Activated naive CD8-positive, alpha-beta T cell treated with anti-CD3 and anti-CD28 coated beads, Interleukin-2, amount 50 U/mL, for 24 hours (primary cell): ENCODE data around the gene HS3ST3A1.
"Not testable (repeated sequence)": the region's sequence is repeated elsewhere in the genome, so short reads cannot be mapped to it uniquely, and the experiment has no call there.

Experiments
- ATAC-seq: fragments of 150-1000 bp; cut with Tn5 transposase; one replicate; pipeline ENCODE4 v1.10.0; 2021
- DNase-seq: peaks from one replicate; pipeline ENCODE4 v3.0.0; 2021
- H3K27ac Mint-ChIP-seq: one replicate; pipeline ENCODE4 v1.8.0; 2021; ENCODE audit warnings: mild to moderate bottlenecking, mixed read lengths
- H3K27me3 Mint-ChIP-seq: one replicate; pipeline ENCODE4 v1.8.0; 2021; ENCODE audit warnings: mixed read lengths
- H3K36me3 Mint-ChIP-seq: one replicate; pipeline ENCODE4 v1.8.0; 2021; ENCODE audit warnings: low read depth, mixed read lengths
- H3K4me1 Mint-ChIP-seq: one replicate; pipeline ENCODE4 v1.8.0; 2021; ENCODE audit warnings: mixed read lengths
- H3K4me3 Mint-ChIP-seq: one replicate; pipeline ENCODE4 v1.8.0; 2021; ENCODE audit warnings: mild to moderate bottlenecking, moderate library complexity, mixed read lengths
- H3K9me3 Mint-ChIP-seq: one replicate; pipeline ENCODE4 v1.8.0; 2021; ENCODE audit warnings: mixed read lengths

The HS3ST3A1 gene

GRCh38 chr17:13572581-13572980 lies 29.1 kb downstream of the HS3ST3A1 start:
- Mint-ChIP-seq H3K36me3 (no peaks in the 10 kb centered on the region), H3K9me3 (peaks cover 5% of the 10 kb centered on the region), H3K4me1 (no peaks in the 10 kb centered on the region), H3K27ac (no peak overlapping the region), H3K4me3 (no peak overlapping the region), H3K27me3 (peaks cover 18% of the 10 kb centered on the region)
- no peak for DNase-seq
- no peak for ATAC-seq

DNA sequence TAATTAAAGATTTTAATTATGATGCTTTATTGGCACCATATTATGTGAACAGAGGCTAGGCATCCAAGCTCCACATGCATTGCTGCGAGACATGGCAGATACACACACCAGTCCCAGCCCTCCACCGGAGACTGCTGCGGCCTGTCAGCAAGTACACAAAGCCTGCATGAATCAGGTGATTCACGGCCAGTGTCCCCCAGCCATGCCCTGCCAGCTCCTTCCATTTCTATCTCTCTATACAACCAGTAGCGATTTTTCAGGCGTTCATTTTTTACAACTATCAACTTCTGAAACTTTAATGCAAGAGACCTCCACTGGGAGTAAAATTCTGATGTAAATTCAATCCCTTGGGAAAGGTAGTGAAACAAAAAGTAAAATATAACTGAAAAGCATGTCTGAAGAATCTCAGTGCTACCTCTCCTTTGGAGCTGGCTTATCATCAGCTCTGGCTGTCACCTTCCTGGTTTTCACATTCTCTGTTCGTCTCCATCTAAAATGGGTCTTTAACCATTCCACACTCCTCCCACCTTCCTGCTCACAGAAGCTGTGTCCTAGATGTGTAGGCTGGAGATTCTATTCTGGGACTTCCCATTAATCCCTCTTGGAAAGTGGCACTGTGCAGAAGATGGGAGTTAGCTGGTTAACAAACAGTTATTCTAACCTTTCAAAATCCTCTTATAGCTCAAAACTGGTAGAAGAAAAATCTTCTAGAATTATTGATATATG lies 32.2 kb downstream of the HS3ST3A1 start:
- DNase-seq (no peak), ATAC-seq (no peak)
- Mint-ChIP-seq H3K9me3 (no peaks in the 10 kb centered on the region), H3K36me3 (no peaks in the 10 kb centered on the region), H3K27me3 (peaks cover 9% of the 10 kb centered on the region), H3K27ac (no peak overlapping the region), H3K4me1 (peaks cover 2% of the 10 kb centered on the region), H3K4me3 (no peak overlapping the region)

DNA sequence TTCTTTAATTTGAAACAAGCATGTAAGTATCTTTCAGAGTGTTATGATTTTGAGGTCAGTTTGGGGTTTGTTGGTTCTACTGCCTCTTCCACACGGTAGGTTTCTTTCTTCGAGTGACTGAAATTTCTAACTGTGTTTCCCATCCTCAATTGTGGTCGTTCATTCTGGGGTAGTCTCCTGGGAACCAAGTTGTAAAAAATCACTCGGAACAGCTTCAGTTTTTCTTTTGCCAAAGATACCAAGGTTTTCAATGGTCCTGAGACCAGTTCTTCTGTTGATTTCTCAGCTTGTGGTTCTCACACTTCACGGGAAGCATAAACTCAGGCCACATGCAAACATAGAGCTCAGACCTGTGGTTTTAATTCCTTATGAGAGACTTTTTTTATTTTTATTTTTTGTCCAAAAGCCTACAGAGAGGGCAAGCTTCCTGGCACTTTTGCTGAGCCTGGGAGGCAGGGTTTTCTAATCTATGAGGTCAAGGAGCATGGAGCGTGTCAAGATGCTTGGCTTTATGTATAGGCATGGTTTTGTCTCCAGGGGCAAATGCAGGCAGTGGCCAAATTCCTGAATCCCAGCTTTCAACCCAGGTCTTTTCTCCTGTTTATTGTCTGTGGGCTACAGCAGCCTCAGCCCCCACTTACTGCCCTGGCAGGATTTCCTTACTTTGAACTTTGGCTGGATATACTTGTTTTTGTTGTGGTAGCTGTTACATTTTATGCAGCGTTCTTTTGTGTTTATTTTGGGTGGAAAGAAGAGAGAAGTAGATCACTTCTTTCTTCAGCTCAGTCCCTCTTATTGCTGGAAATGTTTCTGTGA lies 32.9 kb downstream of the HS3ST3A1 start:
- H3K4me1 Mint-ChIP-seq = peaks cover 2% of the 10 kb centered on the region
- no peaks in the 10 kb centered on the region for H3K9me3 Mint-ChIP-seq
- H3K27ac Mint-ChIP-seq = no peak overlapping the region
- DNase-seq (no peak), ATAC-seq (no peak)
- H3K27me3 Mint-ChIP-seq = peaks cover 9% of the 10 kb centered on the region
- H3K4me3 Mint-ChIP-seq = no peak overlapping the region
- H3K36me3 Mint-ChIP-seq = no peaks in the 10 kb centered on the region

GRCh38 chr17:13563866-13564265 lies 37.9 kb downstream of the HS3ST3A1 start:
- Mint-ChIP-seq H3K27me3 (peaks cover 4% of the 10 kb centered on the region), H3K4me1 (peaks cover 2% of the 10 kb centered on the region), H3K27ac (no peak overlapping the region), H3K36me3 (no peaks in the 10 kb centered on the region), H3K9me3 (no peaks in the 10 kb centered on the region), H3K4me3 (no peak overlapping the region)
- DNase-seq (no peak), ATAC-seq (no peak)

- DNase-seq (no peak), ATAC-seq (no peak)
- peaks cover 2% of the 10 kb centered on the region for H3K4me1 Mint-ChIP-seq
- H3K4me3 Mint-ChIP-seq = no peak overlapping the region
- H3K9me3 Mint-ChIP-seq = no peaks in the 10 kb centered on the region
- H3K27ac Mint-ChIP-seq = no peak overlapping the region
- H3K36me3 Mint-ChIP-seq = no peaks in the 10 kb centered on the region
- peaks cover 4% of the 10 kb centered on the region for H3K27me3 Mint-ChIP-seq
Measured at GRCh38 chr17:13562271-13562800, 39.4 kb downstream of the HS3ST3A1 start.

GRCh38 chr17:13561606-13562270 lies 40.0 kb downstream of the HS3ST3A1 start:
- ATAC-seq (no peak), DNase-seq (no peak)
- Mint-ChIP-seq H3K4me3 (no peak overlapping the region), H3K36me3 (no peaks in the 10 kb centered on the region), H3K27me3 (peaks cover 4% of the 10 kb centered on the region), H3K4me1 (peaks cover 2% of the 10 kb centered on the region), H3K27ac (no peak overlapping the region), H3K9me3 (no peaks in the 10 kb centered on the region)

- no peak overlapping the region for H3K4me3 Mint-ChIP-seq
- no peaks in the 10 kb centered on the region for H3K36me3 Mint-ChIP-seq
- H3K9me3 Mint-ChIP-seq = no peaks in the 10 kb centered on the region
- no peaks in the 10 kb centered on the region for H3K4me1 Mint-ChIP-seq
- ATAC-seq = no peak
- no peak for DNase-seq
- peaks cover 4% of the 10 kb centered on the region for H3K27me3 Mint-ChIP-seq
- H3K27ac Mint-ChIP-seq = no peak overlapping the region
Measured at GRCh38 chr17:13560935-13561334, 40.8 kb downstream of the HS3ST3A1 start.

GRCh38 chr17:13558588-13558987 lies 43.1 kb downstream of the HS3ST3A1 start:
- Mint-ChIP-seq H3K27ac (no peak overlapping the region), H3K27me3 (peaks cover 5% of the 10 kb centered on the region), H3K36me3 (no peaks in the 10 kb centered on the region), H3K9me3 (no peaks in the 10 kb centered on the region), H3K4me1 (no peaks in the 10 kb centered on the region), H3K4me3 (no peak overlapping the region)
- ATAC-seq = no peak
- no peak for DNase-seq

GRCh38 chr17:13557077-13557476 lies 44.7 kb downstream of the HS3ST3A1 start:
- Mint-ChIP-seq H3K27ac (no peak overlapping the region), H3K4me1 (no peaks in the 10 kb centered on the region), H3K4me3 (no peak overlapping the region), H3K36me3 (no peaks in the 10 kb centered on the region), H3K9me3 (no peaks in the 10 kb centered on the region), H3K27me3 (peaks cover 4% of the 10 kb centered on the region)
- ATAC-seq (no peak), DNase-seq (no peak)

GRCh38 chr17:13554231-13554630 lies 47.5 kb downstream of the HS3ST3A1 start:
- Mint-ChIP-seq H3K9me3 (peaks cover 6% of the 10 kb centered on the region), H3K36me3 (no peaks in the 10 kb centered on the region), H3K27ac (no peak overlapping the region), H3K4me3 (no peak overlapping the region), H3K27me3 (peaks cover 5% of the 10 kb centered on the region), H3K4me1 (no peaks in the 10 kb centered on the region)
- no peak for ATAC-seq
- DNase-seq = no peak

GRCh38 chr17:13550291-13550690 lies 51.4 kb downstream of the HS3ST3A1 start:
- Mint-ChIP-seq H3K9me3 (peaks cover 6% of the 10 kb centered on the region), H3K4me1 (no peaks in the 10 kb centered on the region), H3K27ac (no peak overlapping the region), H3K27me3 (peaks cover 5% of the 10 kb centered on the region), H3K4me3 (no peak overlapping the region), H3K36me3 (no peaks in the 10 kb centered on the region)
- ATAC-seq = no peak
- DNase-seq = no peak

DNA sequence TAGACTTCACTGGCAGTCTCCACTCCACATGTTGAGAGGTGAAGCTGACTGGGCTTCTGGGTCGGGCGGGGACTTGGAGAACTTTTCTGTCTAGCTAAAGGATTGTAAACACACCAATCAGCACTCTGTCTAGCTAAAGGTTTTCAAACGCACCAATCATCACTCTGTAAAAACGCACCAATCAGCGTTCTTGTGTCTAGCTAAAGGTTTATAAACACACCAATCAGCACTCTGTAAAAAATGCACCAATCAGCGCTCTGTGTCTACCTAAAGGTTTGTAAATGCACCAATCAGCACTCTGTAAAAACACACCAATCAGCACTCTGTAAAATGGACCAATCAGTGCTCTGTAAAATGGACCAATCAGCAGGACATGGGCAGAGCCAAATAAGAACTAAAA lies 53.2 kb downstream of the HS3ST3A1 start:
- H3K36me3 Mint-ChIP-seq, H3K27ac Mint-ChIP-seq, H3K27me3 Mint-ChIP-seq, DNase-seq, H3K4me1 Mint-ChIP-seq, H3K9me3 Mint-ChIP-seq, ATAC-seq, H3K4me3 Mint-ChIP-seq: not testable (repeated sequence)

DNA sequence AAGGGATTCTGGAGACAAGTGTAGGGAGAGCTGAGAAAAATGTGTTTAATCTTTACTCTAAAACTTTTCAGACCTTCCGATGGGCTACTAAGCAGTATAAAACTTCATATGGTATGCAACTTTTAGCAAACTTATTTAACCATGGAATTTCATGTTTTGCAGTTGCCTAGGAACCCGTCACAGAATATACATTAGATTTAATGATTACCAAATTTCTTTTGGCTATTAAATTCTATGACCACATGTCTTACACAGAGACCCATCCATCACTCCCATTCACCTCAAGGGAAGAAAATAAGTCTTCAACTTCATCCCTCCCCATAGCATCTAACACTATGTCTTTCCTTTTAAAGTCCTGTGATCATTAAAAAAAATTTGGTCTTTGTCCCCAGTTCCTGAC lies 54.9 kb downstream of the HS3ST3A1 start:
- no peak for ATAC-seq
- peaks cover 6% of the 10 kb centered on the region for H3K9me3 Mint-ChIP-seq
- H3K4me1 Mint-ChIP-seq = no peaks in the 10 kb centered on the region
- H3K4me3 Mint-ChIP-seq = no peak overlapping the region
- peaks cover 6% of the 10 kb centered on the region for H3K27me3 Mint-ChIP-seq
- DNase-seq = no peak
- no peak overlapping the region for H3K27ac Mint-ChIP-seq
- no peaks in the 10 kb centered on the region for H3K36me3 Mint-ChIP-seq

DNA sequence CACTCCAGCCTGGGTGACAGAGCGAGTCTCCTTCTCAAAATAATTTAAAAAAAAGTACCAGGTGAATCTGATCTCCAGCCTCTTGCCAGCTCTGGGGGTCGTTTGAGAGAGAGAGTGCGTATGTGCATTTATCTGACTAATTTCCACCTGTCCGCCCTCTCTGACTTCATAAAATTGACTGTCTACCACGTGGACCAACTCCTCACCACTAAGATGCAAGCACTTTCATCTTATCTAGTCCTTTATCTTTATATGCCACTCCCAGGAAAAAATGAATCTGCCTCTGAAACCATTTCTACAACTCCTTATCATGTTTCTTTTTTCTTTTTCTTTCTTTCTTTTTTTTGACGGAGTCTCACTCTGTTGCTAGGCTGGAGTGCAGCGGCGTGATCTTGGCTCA lies 55.8 kb downstream of the HS3ST3A1 start:
- no peaks in the 10 kb centered on the region for H3K4me1 Mint-ChIP-seq
- H3K27me3 Mint-ChIP-seq = peaks cover 6% of the 10 kb centered on the region
- no peak overlapping the region for H3K27ac Mint-ChIP-seq
- DNase-seq (no peak), ATAC-seq (no peak)
- H3K4me3 Mint-ChIP-seq = no peak overlapping the region
- H3K9me3 Mint-ChIP-seq = peaks cover 6% of the 10 kb centered on the region
- no peaks in the 10 kb centered on the region for H3K36me3 Mint-ChIP-seq

- ATAC-seq = no peak
- Mint-ChIP-seq H3K27ac (no peak overlapping the region), H3K27me3 (peaks cover 4% of the 10 kb centered on the region)
Measured at GRCh38 chr17:13544765-13545164, 57.0 kb downstream of the HS3ST3A1 start.

More at GRCh38 chr17:13544765-13545164, 57.0 kb downstream of the HS3ST3A1 start:
- no peaks in the 10 kb centered on the region for H3K36me3 Mint-ChIP-seq
- H3K4me1 Mint-ChIP-seq = no peaks in the 10 kb centered on the region
- no peak overlapping the region for H3K4me3 Mint-ChIP-seq
- no peaks in the 10 kb centered on the region for H3K9me3 Mint-ChIP-seq
- no peak for DNase-seq
